ENCODE data around the gene ELAVL3.
"Not testable (repeated sequence)": the region's sequence is repeated elsewhere in the genome, so short reads cannot be mapped to it uniquely, and the experiment has no call there.

Gene ELAVL3

GRCh38 chr19:11416346-11417052 is 64.3 kb downstream of the ELAVL3 start:
- peaks cover 40% of the 10 kb centered on the region for H3K27me3 ChIP-seq (ENCODE audit: control insufficient read depth, insufficient read depth, low read length)
- no peaks in the 10 kb centered on the region for H3K9me3 ChIP-seq (ENCODE audit: control insufficient read depth, insufficient read depth, low read depth, low read length)
- peaks cover 13% of the 10 kb centered on the region; the same call in 1 of the 2 replicates for H3K4me1 ChIP-seq (ENCODE audit: control insufficient read depth, insufficient read depth, low read length)
- H3K27ac ChIP-seq (ENCODE audit: low read depth, low read length), result no peak overlapping the region
- no peak overlapping the region for H3K9ac ChIP-seq (ENCODE audit: low read length)
- no peak overlapping the region for H3K4me3 ChIP-seq (ENCODE audit: low read depth, low read length)
- no peaks in the 10 kb centered on the region; the same call in 1 of the 2 replicates for H3K36me3 ChIP-seq (ENCODE audit: control insufficient read depth, insufficient read depth, low read length)

- H3K4me3 ChIP-seq (ENCODE audit: low read depth, low read length), result no peak overlapping the region
- H3K9ac ChIP-seq (ENCODE audit: low read length), result no peak overlapping the region
- peaks cover 1% of the 10 kb centered on the region; the same call in 1 of the 2 replicates for H3K36me3 ChIP-seq (ENCODE audit: control insufficient read depth, insufficient read depth, low read length)
- H3K27me3 ChIP-seq (ENCODE audit: control insufficient read depth, insufficient read depth, low read length), result peaks cover 20% of the 10 kb centered on the region
- H3K4me1 ChIP-seq (ENCODE audit: control insufficient read depth, insufficient read depth, low read length), result 0 out of 2 replicates have a peak, but pooled peaks cover 4% of the 10 kb centered on the region
- H3K9me3 ChIP-seq (ENCODE audit: control insufficient read depth, insufficient read depth, low read depth, low read length), result no peaks in the 10 kb centered on the region
- no peak overlapping the region for H3K27ac ChIP-seq (ENCODE audit: low read depth, low read length)
These were observed 66.3 kb downstream of the ELAVL3 start for GRCh38 chr19:11414544-11414943.

- no peaks in the 10 kb centered on the region for H3K4me1 ChIP-seq (ENCODE audit: control insufficient read depth, insufficient read depth, low read length)
- no peaks in the 10 kb centered on the region for H3K27me3 ChIP-seq (ENCODE audit: control insufficient read depth, insufficient read depth, low read length)
- peaks cover 4% of the 10 kb centered on the region; the same call in 1 of the 2 replicates for H3K36me3 ChIP-seq (ENCODE audit: control insufficient read depth, insufficient read depth, low read length)
These were observed 70.2 kb downstream of the ELAVL3 start for GRCh38 chr19:11410682-11411081.

GRCh38 chr19:11408591-11408990 is 72.3 kb downstream of the ELAVL3 start:
- Histone ChIP-seq H3K36me3 (ENCODE audit: control insufficient read depth, insufficient read depth, low read length) (peaks cover 17% of the 10 kb centered on the region), H3K27me3 (ENCODE audit: control insufficient read depth, insufficient read depth, low read length) (no peaks in the 10 kb centered on the region), H3K9me3 (ENCODE audit: control insufficient read depth, insufficient read depth, low read depth, low read length) (no peaks in the 10 kb centered on the region), H3K4me3 (ENCODE audit: low read depth, low read length) (no peak overlapping the region), H3K4me1 (ENCODE audit: control insufficient read depth, insufficient read depth, low read length) (no peaks in the 10 kb centered on the region), H3K9ac (ENCODE audit: low read length) (no peak overlapping the region), H3K27ac (ENCODE audit: low read depth, low read length) (no peak overlapping the region)

More at GRCh38 chr19:11410682-11411081, 70.2 kb downstream of the ELAVL3 start:
- no peak overlapping the region for H3K4me3 ChIP-seq (ENCODE audit: low read depth, low read length)
- H3K9me3 ChIP-seq (ENCODE audit: control insufficient read depth, insufficient read depth, low read depth, low read length), result no peaks in the 10 kb centered on the region
- H3K9ac ChIP-seq (ENCODE audit: low read length), result no peak overlapping the region
- no peak overlapping the region for H3K27ac ChIP-seq (ENCODE audit: low read depth, low read length)

GRCh38 chr19:11406703-11407236 is 74.1 kb downstream of the ELAVL3 start:
- H3K27me3 ChIP-seq (ENCODE audit: control insufficient read depth, insufficient read depth, low read length); H3K9me3 ChIP-seq (ENCODE audit: control insufficient read depth, insufficient read depth, low read depth, low read length); H3K9ac ChIP-seq (ENCODE audit: low read length); H3K4me1 ChIP-seq (ENCODE audit: control insufficient read depth, insufficient read depth, low read length); H3K27ac ChIP-seq (ENCODE audit: low read depth, low read length): not testable (repeated sequence)
- Histone ChIP-seq H3K36me3 (ENCODE audit: control insufficient read depth, insufficient read depth, low read length) (peaks cover 27% of the 10 kb centered on the region), H3K4me3 (ENCODE audit: low read depth, low read length) (peak overlapping the region; percentile 25)

- no peaks in the 10 kb centered on the region for H3K27me3 ChIP-seq (ENCODE audit: control insufficient read depth, insufficient read depth, low read length)
- H3K36me3 ChIP-seq (ENCODE audit: control insufficient read depth, insufficient read depth, low read length), result peaks cover 29% of the 10 kb centered on the region
- H3K9ac ChIP-seq (ENCODE audit: low read length), result no peak overlapping the region
- H3K4me1 ChIP-seq (ENCODE audit: control insufficient read depth, insufficient read depth, low read length), result no peaks in the 10 kb centered on the region
- peak overlapping the region; percentile 25 for H3K4me3 ChIP-seq (ENCODE audit: low read depth, low read length)
- no peaks in the 10 kb centered on the region for H3K9me3 ChIP-seq (ENCODE audit: control insufficient read depth, insufficient read depth, low read depth, low read length)
- H3K27ac ChIP-seq (ENCODE audit: low read depth, low read length), result no peak overlapping the region
These were observed 74.8 kb downstream of the ELAVL3 start for GRCh38 chr19:11405846-11406643.

- H3K4me3 ChIP-seq (ENCODE audit: low read depth, low read length), result no peak overlapping the region
- peaks cover 35% of the 10 kb centered on the region for H3K36me3 ChIP-seq (ENCODE audit: control insufficient read depth, insufficient read depth, low read length)
- H3K9ac ChIP-seq (ENCODE audit: low read length), result no peak overlapping the region
- H3K27me3 ChIP-seq (ENCODE audit: control insufficient read depth, insufficient read depth, low read length), result no peaks in the 10 kb centered on the region
- no peaks in the 10 kb centered on the region for H3K9me3 ChIP-seq (ENCODE audit: control insufficient read depth, insufficient read depth, low read depth, low read length)
- H3K4me1 ChIP-seq (ENCODE audit: control insufficient read depth, insufficient read depth, low read length), result no peaks in the 10 kb centered on the region
- H3K27ac ChIP-seq (ENCODE audit: low read depth, low read length), result no peak overlapping the region
These were observed 76.1 kb downstream of the ELAVL3 start for GRCh38 chr19:11404588-11405222.

GRCh38 chr19:11401808-11402543 is 78.9 kb downstream of the ELAVL3 start:
- peaks cover 42% of the 10 kb centered on the region for H3K36me3 ChIP-seq (ENCODE audit: control insufficient read depth, insufficient read depth, low read length)
- H3K27ac ChIP-seq (ENCODE audit: low read depth, low read length), result no peak overlapping the region
- H3K9ac ChIP-seq (ENCODE audit: low read length), result no peak overlapping the region
- no peak overlapping the region for H3K4me3 ChIP-seq (ENCODE audit: low read depth, low read length)
- H3K4me1 ChIP-seq (ENCODE audit: control insufficient read depth, insufficient read depth, low read length), result no peaks in the 10 kb centered on the region
- no peaks in the 10 kb centered on the region for H3K27me3 ChIP-seq (ENCODE audit: control insufficient read depth, insufficient read depth, low read length)
- H3K9me3 ChIP-seq (ENCODE audit: control insufficient read depth, insufficient read depth, low read depth, low read length), result no peaks in the 10 kb centered on the region

All from HUES6 (cell line).